Suprapubic skin (tissue), 4 donors: ENCODE results near the gene MEIS3.

Experiments
- POLR2A ChIP-seq, 2 donors: fragments of 450-650 bp; IDR thresholded peaks; one replicate each; pipeline ENCODE4 v1.6.1; 2017; ENCODE audit warnings: antibody characterized with exemption in 2 of 2, mild to moderate bottlenecking in 2 of 2, moderate library complexity in 2 of 2
- POLR2AphosphoS5 ChIP-seq, 3 donors: sonication (generic); formaldehyde crosslinking; IDR thresholded peaks; one replicate each; pipeline ENCODE4 v1.6.1; 2017; ENCODE audit warnings: antibody characterized with exemption in 3 of 3
- TF ChIP-seq, protein P1 (sequence below), 2 donors: fragments of 200-600 bp in 1 of 2; fragments of 450-650 bp in 1 of 2; sonication (generic) in 1 of 2; IDR thresholded peaks; one replicate each; pipeline ENCODE4 v1.5.1; 2016 to 2019; ENCODE audit warnings: antibody characterized with exemption in 2 of 2, mild to moderate bottlenecking in 1 of 2, moderate library complexity in 1 of 2

DNA sequence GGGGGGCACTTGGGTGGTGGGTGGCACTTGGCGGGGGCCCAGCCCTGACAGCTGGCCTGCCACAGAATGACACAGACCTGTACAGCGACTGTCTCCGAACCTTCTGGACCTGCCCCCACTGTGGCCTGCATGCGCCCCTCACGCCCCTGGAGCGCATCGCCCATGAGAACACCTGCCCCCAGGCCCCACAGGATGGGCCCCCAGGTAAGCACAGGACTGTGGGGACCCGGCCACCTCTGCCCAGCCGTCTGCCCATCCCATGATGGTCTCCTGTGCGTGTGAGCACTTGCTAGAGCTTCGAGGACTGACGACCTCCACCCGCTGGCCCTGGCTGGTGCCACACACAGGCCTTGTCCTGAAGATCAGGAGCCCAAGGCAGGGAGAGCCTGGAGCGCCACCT lies 38.2 kb downstream of the MEIS3 start:
- TF ChIP-seq, protein P1, sequence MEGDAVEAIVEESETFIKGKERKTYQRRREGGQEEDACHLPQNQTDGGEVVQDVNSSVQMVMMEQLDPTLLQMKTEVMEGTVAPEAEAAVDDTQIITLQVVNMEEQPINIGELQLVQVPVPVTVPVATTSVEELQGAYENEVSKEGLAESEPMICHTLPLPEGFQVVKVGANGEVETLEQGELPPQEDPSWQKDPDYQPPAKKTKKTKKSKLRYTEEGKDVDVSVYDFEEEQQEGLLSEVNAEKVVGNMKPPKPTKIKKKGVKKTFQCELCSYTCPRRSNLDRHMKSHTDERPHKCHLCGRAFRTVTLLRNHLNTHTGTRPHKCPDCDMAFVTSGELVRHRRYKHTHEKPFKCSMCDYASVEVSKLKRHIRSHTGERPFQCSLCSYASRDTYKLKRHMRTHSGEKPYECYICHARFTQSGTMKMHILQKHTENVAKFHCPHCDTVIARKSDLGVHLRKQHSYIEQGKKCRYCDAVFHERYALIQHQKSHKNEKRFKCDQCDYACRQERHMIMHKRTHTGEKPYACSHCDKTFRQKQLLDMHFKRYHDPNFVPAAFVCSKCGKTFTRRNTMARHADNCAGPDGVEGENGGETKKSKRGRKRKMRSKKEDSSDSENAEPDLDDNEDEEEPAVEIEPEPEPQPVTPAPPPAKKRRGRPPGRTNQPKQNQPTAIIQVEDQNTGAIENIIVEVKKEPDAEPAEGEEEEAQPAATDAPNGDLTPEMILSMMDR (IDR thresholded peaks at IDR 0.05) = no peak
- TF ChIP-seq POLR2AphosphoS5 (IDR thresholded peaks at IDR 0.05) (no peak), POLR2A (IDR thresholded peaks at IDR 0.05) (no peak)
